ENCODE measurements around the gene DGKI. TPM values are rescaled to one million over a fixed set of nuclear protein-coding genes. Genes with fewer than 3 reads are reported as not detected.

DGKI gene
- polyA plus RNA-seq, 2 of the 4 experiments (the other 2 are of a cell fraction) = 0.05 to 0.08 TPM

DNA sequence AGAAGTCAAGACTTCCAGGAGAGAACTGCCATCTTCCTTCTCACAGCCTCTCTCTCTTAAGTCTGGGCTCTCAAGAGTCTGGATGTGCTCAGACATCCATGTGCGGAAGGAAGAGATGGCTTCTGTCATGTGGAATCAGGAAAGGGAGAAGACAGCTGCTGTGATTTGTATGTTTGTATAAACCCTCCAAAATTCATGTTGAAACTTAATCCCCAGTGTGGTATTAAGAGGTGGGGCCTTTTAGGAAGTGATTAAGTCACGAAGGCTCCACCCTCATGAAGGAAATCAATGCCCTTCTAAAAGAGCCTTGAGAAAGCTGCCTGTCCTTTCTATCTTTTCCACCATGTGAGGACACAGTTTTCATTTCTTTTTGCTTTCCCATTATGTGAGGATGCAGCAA, 429.3 kb downstream of the DGKI start:
- FAIRE-seq (no peak), ATAC-seq (no peak), DNase-seq (ENCODE audit: low read depth in 1 of 2, low spot score in 1 of 2) (no peak)
- H3K4me1 ChIP-seq = no peaks in the 10 kb centered on the region
- CTCF ChIA-PET = interaction anchor here (1.1 kb wide), 1 partner anchor 175 kb away, joined by 3 read pairs; no protein-coding TSS in a partner anchor
- no peak overlapping the region for H3K4me3 ChIP-seq
- 9% methylated on average over 2 of the region's 2 CpGs for WGBS (ENCODE audit: missing lambda C conversion rate)
- H3K27ac ChIP-seq = no peak overlapping the region
- H3K9me3 ChIP-seq = no peaks in the 10 kb centered on the region
- TF ChIP-seq HDAC2 (IDR thresholded peaks at IDR 0.05) (no peak), KDM1A (IDR thresholded peaks at IDR 0.05; ENCODE audit: low read depth) (no peak), RFX5 (IDR thresholded peaks at IDR 0.05) (no peak), RNF2 (IDR thresholded peaks at IDR 0.05; ENCODE audit: borderline replicate concordance, low read depth) (no peak), EHMT2 (IDR thresholded peaks at IDR 0.05; ENCODE audit: low read depth) (no peak), FOXS1 (CRISPR knock-in tag; IDR thresholded peaks at IDR 0.05) (no peak), HOXA7 (CRISPR knock-in tag; IDR thresholded peaks at IDR 0.05) (no peak), GATA3 (IDR thresholded peaks at IDR 0.05; ENCODE audit: borderline replicate concordance) (no peak), FOSB (CRISPR knock-in tag; IDR thresholded peaks at IDR 0.05) (no peak), MYC (IDR thresholded peaks at IDR 0.05; ENCODE audit: borderline replicate concordance, low read length) (no peak)
- TF ChIP-seq, protein P1, sequence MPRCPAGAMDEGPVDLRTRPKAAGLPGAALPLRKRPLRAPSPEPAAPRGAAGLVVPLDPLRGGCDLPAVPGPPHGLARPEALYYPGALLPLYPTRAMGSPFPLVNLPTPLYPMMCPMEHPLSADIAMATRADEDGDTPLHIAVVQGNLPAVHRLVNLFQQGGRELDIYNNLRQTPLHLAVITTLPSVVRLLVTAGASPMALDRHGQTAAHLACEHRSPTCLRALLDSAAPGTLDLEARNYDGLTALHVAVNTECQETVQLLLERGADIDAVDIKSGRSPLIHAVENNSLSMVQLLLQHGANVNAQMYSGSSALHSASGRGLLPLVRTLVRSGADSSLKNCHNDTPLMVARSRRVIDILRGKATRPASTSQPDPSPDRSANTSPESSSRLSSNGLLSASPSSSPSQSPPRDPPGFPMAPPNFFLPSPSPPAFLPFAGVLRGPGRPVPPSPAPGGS (IDR thresholded peaks at IDR 0.05) = no peak
- TF ChIP-seq, protein P2, sequence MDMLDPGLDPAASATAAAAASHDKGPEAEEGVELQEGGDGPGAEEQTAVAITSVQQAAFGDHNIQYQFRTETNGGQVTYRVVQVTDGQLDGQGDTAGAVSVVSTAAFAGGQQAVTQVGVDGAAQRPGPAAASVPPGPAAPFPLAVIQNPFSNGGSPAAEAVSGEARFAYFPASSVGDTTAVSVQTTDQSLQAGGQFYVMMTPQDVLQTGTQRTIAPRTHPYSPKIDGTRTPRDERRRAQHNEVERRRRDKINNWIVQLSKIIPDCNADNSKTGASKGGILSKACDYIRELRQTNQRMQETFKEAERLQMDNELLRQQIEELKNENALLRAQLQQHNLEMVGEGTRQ (IDR thresholded peaks at IDR 0.05) = no peak
- POLR2A ChIA-PET = no interaction called here
- H3K4me2 ChIP-seq = no peak overlapping the region

DNA sequence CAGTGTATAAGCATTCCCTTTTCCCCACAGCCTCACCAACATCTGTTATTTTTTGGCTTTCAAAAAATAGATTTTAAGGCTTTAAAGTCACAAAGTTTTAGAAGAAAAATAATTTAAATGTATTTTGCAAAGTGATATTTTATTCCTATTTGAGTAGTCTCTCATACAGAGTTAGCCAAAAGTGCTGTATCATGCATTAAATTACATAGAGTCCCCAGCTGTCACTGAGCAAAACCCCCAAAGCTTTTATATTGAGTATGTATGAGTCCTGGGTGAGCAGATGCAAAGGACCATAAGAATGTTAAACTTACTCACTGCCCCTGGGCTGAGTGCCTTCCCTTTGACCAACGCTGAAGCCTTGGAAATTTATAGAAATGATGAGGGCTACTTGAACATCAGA, 432.9 kb downstream of the DGKI start:
- no peaks in the 10 kb centered on the region for H3K4me1 ChIP-seq
- ChIA-PET CTCF (no interaction called here), POLR2A (no interaction called here)
- H3K9me3 ChIP-seq = no peaks in the 10 kb centered on the region
- H3K27ac ChIP-seq = no peak overlapping the region
- FAIRE-seq (no peak), DNase-seq (ENCODE audit: low read depth in 1 of 2, low spot score in 1 of 2) (no peak), ATAC-seq (no peak)
- no peak for TF ChIP-seq RAD21 (conservative IDR thresholded peaks at IDR 0.05 in 1 of 2, IDR thresholded peaks at IDR 0.05 in 1 of 2)
- no peak for TF ChIP-seq CHD2 (IDR thresholded peaks at IDR 0.05; ENCODE audit: low read length, partially characterized antibody)
- TF ChIP-seq HOXB5 (CRISPR knock-in tag; IDR thresholded peaks at IDR 0.05) = no peak
- no peak for TF ChIP-seq HDAC2 (IDR thresholded peaks at IDR 0.05)
- no peak for TF ChIP-seq ESRRA (IDR thresholded peaks at IDR 0.05; ENCODE audit: borderline replicate concordance, low read length)
- no peak overlapping the region for H3K4me2 ChIP-seq
- WGBS (ENCODE audit: missing lambda C conversion rate) = 4% methylated on average over 1 of the region's 1 CpG
- H3K4me3 ChIP-seq = no peak overlapping the region

DNA sequence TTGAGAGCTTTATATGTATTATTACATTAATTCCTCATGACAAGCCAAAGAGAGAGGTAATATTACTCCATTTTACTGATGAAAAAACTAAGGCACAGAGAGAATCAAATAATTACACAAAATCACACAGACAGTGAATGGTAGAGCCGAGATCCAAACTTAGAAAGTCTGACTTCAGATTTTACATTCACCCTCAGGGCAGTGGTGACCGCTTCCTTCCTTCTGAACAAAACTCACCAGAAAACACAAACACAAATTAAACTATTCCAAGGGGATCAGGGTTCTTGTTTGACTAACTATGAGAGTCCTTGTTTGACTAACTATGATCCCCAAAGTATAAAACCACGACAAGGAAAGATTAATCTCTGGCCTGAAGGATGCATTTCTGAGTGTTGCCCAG, 435.3 kb downstream of the DGKI start:
- no peak for FAIRE-seq
- POLR2A ChIA-PET = no interaction called here
- no peak for DNase-seq (ENCODE audit: low read depth in 1 of 2, low spot score in 1 of 2)

More for the DNA sequence above, 435.3 kb downstream of the DGKI start:
- TF ChIP-seq RNF2 (IDR thresholded peaks at IDR 0.05; ENCODE audit: borderline replicate concordance, low read depth) (no peak), KDM5A (IDR thresholded peaks at IDR 0.05) (no peak), CHD2 (IDR thresholded peaks at IDR 0.05; ENCODE audit: low read length, partially characterized antibody) (no peak), ZNF302 (CRISPR knock-in tag; IDR thresholded peaks at IDR 0.05) (no peak), RARB (CRISPR knock-in tag; IDR thresholded peaks at IDR 0.05) (no peak), CEBPB (IDR thresholded peaks at IDR 0.05) (no peak), MAFK (IDR thresholded peaks at IDR 0.05; ENCODE audit: partially characterized antibody) (no peak), HDAC2 (IDR thresholded peaks at IDR 0.05) (no peak), NFE2L2 (conservative IDR thresholded peaks at IDR 0.05; ENCODE audit: low read length) (no peak), CHD4 (IDR thresholded peaks at IDR 0.05; ENCODE audit: borderline replicate concordance) (no peak), HOXB13 (CRISPR knock-in tag; IDR thresholded peaks at IDR 0.05; ENCODE audit: low read depth) (no peak), MAZ (IDR thresholded peaks at IDR 0.05; ENCODE audit: borderline replicate concordance, low read depth, low read length) (no peak)
- TF ChIP-seq, protein P3, sequence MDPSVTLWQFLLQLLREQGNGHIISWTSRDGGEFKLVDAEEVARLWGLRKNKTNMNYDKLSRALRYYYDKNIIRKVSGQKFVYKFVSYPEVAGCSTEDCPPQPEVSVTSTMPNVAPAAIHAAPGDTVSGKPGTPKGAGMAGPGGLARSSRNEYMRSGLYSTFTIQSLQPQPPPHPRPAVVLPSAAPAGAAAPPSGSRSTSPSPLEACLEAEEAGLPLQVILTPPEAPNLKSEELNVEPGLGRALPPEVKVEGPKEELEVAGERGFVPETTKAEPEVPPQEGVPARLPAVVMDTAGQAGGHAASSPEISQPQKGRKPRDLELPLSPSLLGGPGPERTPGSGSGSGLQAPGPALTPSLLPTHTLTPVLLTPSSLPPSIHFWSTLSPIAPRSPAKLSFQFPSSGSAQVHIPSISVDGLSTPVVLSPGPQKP (IDR thresholded peaks at IDR 0.05; ENCODE audit: low read depth, low read length) = no peak
- TF ChIP-seq, protein P4, sequence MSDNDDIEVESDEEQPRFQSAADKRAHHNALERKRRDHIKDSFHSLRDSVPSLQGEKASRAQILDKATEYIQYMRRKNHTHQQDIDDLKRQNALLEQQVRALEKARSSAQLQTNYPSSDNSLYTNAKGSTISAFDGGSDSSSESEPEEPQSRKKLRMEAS (IDR thresholded peaks at IDR 0.05) = no peak
- TF ChIP-seq, protein P5, sequence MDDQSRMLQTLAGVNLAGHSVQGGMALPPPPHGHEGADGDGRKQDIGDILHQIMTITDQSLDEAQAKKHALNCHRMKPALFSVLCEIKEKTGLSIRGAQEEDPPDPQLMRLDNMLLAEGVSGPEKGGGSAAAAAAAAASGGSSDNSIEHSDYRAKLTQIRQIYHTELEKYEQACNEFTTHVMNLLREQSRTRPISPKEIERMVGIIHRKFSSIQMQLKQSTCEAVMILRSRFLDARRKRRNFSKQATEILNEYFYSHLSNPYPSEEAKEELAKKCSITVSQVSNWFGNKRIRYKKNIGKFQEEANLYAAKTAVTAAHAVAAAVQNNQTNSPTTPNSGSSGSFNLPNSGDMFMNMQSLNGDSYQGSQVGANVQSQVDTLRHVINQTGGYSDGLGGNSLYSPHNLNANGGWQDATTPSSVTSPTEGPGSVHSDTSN (IDR thresholded peaks at IDR 0.05) = no peak
- TF ChIP-seq, protein P2 (IDR thresholded peaks at IDR 0.05) = no peak
- TF ChIP-seq, protein P1 (IDR thresholded peaks at IDR 0.05) = no peak
- CTCF ChIA-PET = no interaction called here
- Histone ChIP-seq H3K9me3 (no peaks in the 10 kb centered on the region), H3K4me2 (no peak overlapping the region), H3K4me1 (no peaks in the 10 kb centered on the region), H3K27ac (no peak overlapping the region), H3K4me3 (no peak overlapping the region)
- 6% methylated on average over 3 of the region's 3 CpGs for WGBS (ENCODE audit: missing lambda C conversion rate)
- ATAC-seq = no peak
